ENCODE results near the gene DGKH.

Gene DGKH

DNA sequence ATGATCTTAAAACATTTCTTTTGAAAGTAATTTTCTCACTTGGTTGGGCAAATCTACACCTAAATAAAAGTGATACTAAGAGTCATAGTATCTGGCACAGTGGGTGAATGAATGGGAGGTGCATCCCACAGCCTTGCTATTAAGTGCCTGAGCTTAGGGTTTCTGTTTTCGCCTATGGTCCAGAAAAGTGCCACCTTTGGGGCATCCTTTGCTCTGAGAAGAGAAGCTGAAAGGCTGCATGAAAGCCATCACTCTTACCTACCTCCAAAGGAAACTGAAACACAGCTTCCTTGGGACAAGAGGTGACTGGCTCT is 167.9 kb downstream of the DGKH start:
- no peak overlapping the region for H3K27ac ChIP-seq (ENCODE audit: low read depth, low read length)
- H3K4me1 ChIP-seq (ENCODE audit: control insufficient read depth, low read length): no peaks in the 10 kb centered on the region
- H3K4me2 ChIP-seq (ENCODE audit: low read length): no peak overlapping the region
- no peaks in the 10 kb centered on the region for H3K9me2 ChIP-seq (replicated peaks; ENCODE audit: control insufficient read depth, low read length)
- no peaks in the 10 kb centered on the region for H3F3A ChIP-seq (ENCODE audit: control insufficient read depth, insufficient read depth)
- H3K9me3 ChIP-seq (ENCODE audit: control insufficient read depth, insufficient read depth, low read length): no peaks in the 10 kb centered on the region
- TF ChIP-seq, protein P1, sequence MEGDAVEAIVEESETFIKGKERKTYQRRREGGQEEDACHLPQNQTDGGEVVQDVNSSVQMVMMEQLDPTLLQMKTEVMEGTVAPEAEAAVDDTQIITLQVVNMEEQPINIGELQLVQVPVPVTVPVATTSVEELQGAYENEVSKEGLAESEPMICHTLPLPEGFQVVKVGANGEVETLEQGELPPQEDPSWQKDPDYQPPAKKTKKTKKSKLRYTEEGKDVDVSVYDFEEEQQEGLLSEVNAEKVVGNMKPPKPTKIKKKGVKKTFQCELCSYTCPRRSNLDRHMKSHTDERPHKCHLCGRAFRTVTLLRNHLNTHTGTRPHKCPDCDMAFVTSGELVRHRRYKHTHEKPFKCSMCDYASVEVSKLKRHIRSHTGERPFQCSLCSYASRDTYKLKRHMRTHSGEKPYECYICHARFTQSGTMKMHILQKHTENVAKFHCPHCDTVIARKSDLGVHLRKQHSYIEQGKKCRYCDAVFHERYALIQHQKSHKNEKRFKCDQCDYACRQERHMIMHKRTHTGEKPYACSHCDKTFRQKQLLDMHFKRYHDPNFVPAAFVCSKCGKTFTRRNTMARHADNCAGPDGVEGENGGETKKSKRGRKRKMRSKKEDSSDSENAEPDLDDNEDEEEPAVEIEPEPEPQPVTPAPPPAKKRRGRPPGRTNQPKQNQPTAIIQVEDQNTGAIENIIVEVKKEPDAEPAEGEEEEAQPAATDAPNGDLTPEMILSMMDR (IDR thresholded peaks at IDR 0.05; ENCODE audit: low read depth, low read length, poor library complexity, severe bottlenecking): no peak
- TF ChIP-seq EZH2phosphoT487 (IDR thresholded peaks at IDR 0.05; ENCODE audit: borderline replicate concordance, low read length): no peak
- H3K36me3 ChIP-seq (ENCODE audit: control insufficient read depth, low read length): peaks cover 28% of the 10 kb centered on the region
- no peaks in the 10 kb centered on the region for H4K20me1 ChIP-seq (ENCODE audit: control insufficient read depth, insufficient read depth, low read depth, low read length)
- H3K79me2 ChIP-seq (ENCODE audit: control insufficient read depth, low read length): no peaks in the 10 kb centered on the region
- no peak overlapping the region for H3K4me3 ChIP-seq (ENCODE audit: low read length)
- H3K27me3 ChIP-seq (ENCODE audit: control insufficient read depth, low read length): no peaks in the 10 kb centered on the region

DNA sequence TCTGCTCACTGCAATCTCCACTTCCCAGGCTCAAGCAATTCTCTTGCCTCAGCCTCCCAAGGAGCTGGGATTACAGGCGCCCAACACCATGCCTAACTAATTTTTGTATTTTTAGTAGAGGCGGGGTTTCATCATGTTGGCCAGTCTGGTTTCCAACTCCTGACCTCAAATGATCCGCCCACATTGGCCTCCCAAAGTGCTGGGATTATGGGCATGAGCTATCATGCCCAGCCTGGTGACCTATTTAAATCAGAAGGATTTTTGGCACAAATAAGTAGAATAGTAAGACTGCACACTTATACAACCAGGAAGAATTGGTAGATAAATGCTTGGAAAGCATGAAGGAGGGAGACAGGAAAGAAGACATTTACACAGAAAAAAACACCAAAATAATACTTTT is 170.1 kb downstream of the DGKH start:
- Histone ChIP-seq H3K4me2 (ENCODE audit: low read length) (no peak overlapping the region), H3K27ac (ENCODE audit: low read depth, low read length) (no peak overlapping the region), H3K4me1 (ENCODE audit: control insufficient read depth, low read length) (no peaks in the 10 kb centered on the region), H3K4me3 (ENCODE audit: low read length) (no peak overlapping the region), H3K79me2 (ENCODE audit: control insufficient read depth, low read length) (no peaks in the 10 kb centered on the region), H4K20me1 (ENCODE audit: control insufficient read depth, insufficient read depth, low read depth, low read length) (no peaks in the 10 kb centered on the region), H3K36me3 (ENCODE audit: control insufficient read depth, low read length) (peaks cover 37% of the 10 kb centered on the region), H3K27me3 (ENCODE audit: control insufficient read depth, low read length) (no peaks in the 10 kb centered on the region), H3K9me2 (replicated peaks; ENCODE audit: control insufficient read depth, low read length) (no peaks in the 10 kb centered on the region), H3F3A (ENCODE audit: control insufficient read depth, insufficient read depth) (no peaks in the 10 kb centered on the region), H3K9me3 (ENCODE audit: control insufficient read depth, insufficient read depth, low read length) (no peaks in the 10 kb centered on the region)
- TF ChIP-seq, protein P1 (IDR thresholded peaks at IDR 0.05; ENCODE audit: low read depth, low read length, poor library complexity, severe bottlenecking): no peak
- no peak for TF ChIP-seq EZH2phosphoT487 (IDR thresholded peaks at IDR 0.05; ENCODE audit: borderline replicate concordance, low read length)

DNA sequence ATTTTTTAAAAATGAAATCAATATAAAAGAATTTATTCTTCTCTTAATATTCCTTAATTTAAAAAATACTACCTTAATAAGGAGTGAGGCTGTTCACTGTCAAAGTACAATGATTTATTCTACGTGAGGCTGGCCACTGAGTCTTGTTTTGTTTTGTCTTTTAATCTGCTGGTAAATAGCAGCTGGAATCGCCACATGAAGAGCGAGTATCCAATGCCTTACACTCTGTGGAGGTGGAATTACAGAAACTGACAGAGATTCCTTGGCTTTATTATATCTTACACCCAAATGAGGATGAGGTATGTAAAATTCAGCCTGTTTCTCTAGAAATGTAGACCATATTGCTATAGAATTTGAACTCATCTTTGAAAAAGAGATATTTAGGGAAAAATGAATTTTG is 170.6 kb downstream of the DGKH start:
- Histone ChIP-seq H3K4me2 (ENCODE audit: low read length) (no peak overlapping the region), H3K4me1 (ENCODE audit: control insufficient read depth, low read length) (no peaks in the 10 kb centered on the region), H4K20me1 (ENCODE audit: control insufficient read depth, insufficient read depth, low read depth, low read length) (no peaks in the 10 kb centered on the region), H3K27me3 (ENCODE audit: control insufficient read depth, low read length) (no peaks in the 10 kb centered on the region), H3K27ac (ENCODE audit: low read depth, low read length) (no peak overlapping the region), H3K79me2 (ENCODE audit: control insufficient read depth, low read length) (no peaks in the 10 kb centered on the region), H3K4me3 (ENCODE audit: low read length) (no peak overlapping the region), H3F3A (ENCODE audit: control insufficient read depth, insufficient read depth) (no peaks in the 10 kb centered on the region), H3K36me3 (ENCODE audit: control insufficient read depth, low read length) (peaks cover 41% of the 10 kb centered on the region), H3K9me3 (ENCODE audit: control insufficient read depth, insufficient read depth, low read length) (no peaks in the 10 kb centered on the region), H3K9me2 (replicated peaks; ENCODE audit: control insufficient read depth, low read length) (no peaks in the 10 kb centered on the region)
- no peak for TF ChIP-seq EZH2phosphoT487 (IDR thresholded peaks at IDR 0.05; ENCODE audit: borderline replicate concordance, low read length)
- TF ChIP-seq, protein P1 (IDR thresholded peaks at IDR 0.05; ENCODE audit: low read depth, low read length, poor library complexity, severe bottlenecking): no peak

DNA sequence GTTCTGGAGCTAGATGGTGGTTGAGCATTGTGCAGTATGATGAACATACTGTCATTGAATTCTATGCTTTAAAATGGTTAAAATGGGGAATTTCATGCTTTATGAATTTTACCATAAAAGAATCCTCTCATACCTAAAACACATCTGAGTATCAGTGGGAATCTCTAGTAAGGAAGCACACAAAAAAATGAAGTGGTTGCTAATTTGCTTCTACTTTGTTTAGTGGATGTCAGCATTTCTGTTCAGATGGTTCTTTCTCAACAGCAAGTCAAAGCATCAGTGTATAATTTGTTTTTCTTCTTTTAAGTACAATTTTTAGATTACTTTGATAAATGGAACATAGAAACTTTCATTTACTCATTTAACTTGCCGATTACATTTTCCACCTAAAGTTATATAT is 171.4 kb downstream of the DGKH start:
- no peak overlapping the region for H3K27ac ChIP-seq (ENCODE audit: low read depth, low read length)
- no peaks in the 10 kb centered on the region for H4K20me1 ChIP-seq (ENCODE audit: control insufficient read depth, insufficient read depth, low read depth, low read length)
- H3K9me3 ChIP-seq (ENCODE audit: control insufficient read depth, insufficient read depth, low read length): no peaks in the 10 kb centered on the region
- H3K4me3 ChIP-seq (ENCODE audit: low read length): no peak overlapping the region
- TF ChIP-seq, protein P1 (IDR thresholded peaks at IDR 0.05; ENCODE audit: low read depth, low read length, poor library complexity, severe bottlenecking): no peak
- no peak for TF ChIP-seq EZH2phosphoT487 (IDR thresholded peaks at IDR 0.05; ENCODE audit: borderline replicate concordance, low read length)
- no peaks in the 10 kb centered on the region for H3K79me2 ChIP-seq (ENCODE audit: control insufficient read depth, low read length)
- no peak overlapping the region for H3K4me2 ChIP-seq (ENCODE audit: low read length)
- no peaks in the 10 kb centered on the region for H3K27me3 ChIP-seq (ENCODE audit: control insufficient read depth, low read length)
- peaks cover 45% of the 10 kb centered on the region for H3K36me3 ChIP-seq (ENCODE audit: control insufficient read depth, low read length)
- H3K9me2 ChIP-seq (replicated peaks; ENCODE audit: control insufficient read depth, low read length): no peaks in the 10 kb centered on the region
- no peaks in the 10 kb centered on the region for H3K4me1 ChIP-seq (ENCODE audit: control insufficient read depth, low read length)
- H3F3A ChIP-seq (ENCODE audit: control insufficient read depth, insufficient read depth): no peaks in the 10 kb centered on the region
